ENCODE data around the gene PI16.

The PI16 gene

GRCh38 chr6:36998723-36999038 lies 44.1 kb downstream of the PI16 start:
- no peak overlapping the region for H3K4me3 ChIP-seq (ENCODE audit: low read depth in 1 of 2, low read length in 1 of 2)
- TF ChIP-seq, protein P1, sequence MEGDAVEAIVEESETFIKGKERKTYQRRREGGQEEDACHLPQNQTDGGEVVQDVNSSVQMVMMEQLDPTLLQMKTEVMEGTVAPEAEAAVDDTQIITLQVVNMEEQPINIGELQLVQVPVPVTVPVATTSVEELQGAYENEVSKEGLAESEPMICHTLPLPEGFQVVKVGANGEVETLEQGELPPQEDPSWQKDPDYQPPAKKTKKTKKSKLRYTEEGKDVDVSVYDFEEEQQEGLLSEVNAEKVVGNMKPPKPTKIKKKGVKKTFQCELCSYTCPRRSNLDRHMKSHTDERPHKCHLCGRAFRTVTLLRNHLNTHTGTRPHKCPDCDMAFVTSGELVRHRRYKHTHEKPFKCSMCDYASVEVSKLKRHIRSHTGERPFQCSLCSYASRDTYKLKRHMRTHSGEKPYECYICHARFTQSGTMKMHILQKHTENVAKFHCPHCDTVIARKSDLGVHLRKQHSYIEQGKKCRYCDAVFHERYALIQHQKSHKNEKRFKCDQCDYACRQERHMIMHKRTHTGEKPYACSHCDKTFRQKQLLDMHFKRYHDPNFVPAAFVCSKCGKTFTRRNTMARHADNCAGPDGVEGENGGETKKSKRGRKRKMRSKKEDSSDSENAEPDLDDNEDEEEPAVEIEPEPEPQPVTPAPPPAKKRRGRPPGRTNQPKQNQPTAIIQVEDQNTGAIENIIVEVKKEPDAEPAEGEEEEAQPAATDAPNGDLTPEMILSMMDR (IDR thresholded peaks at IDR 0.05) = no peak

GRCh38 chr6:36999061-36999750 lies 44.7 kb downstream of the PI16 start:
- Histone ChIP-seq H3K4me1 (ENCODE audit: control insufficient read depth in 1 of 2, insufficient read depth in 1 of 2, low read depth in 1 of 2, low read length in 1 of 2) (peaks cover 0 to 11% of the 10 kb centered on the region in 2 experiments), H3K9me3 (no peaks in the 10 kb centered on the region), H3K27ac (no peak overlapping the region), H3K27me3 (peaks cover 9% of the 10 kb centered on the region), H3K36me3 (no peaks in the 10 kb centered on the region), H3K4me3 (ENCODE audit: low read depth in 1 of 2, low read length in 1 of 2) (no peak overlapping the region)
- TF ChIP-seq, protein P1 (IDR thresholded peaks at IDR 0.05) = no peak

More at GRCh38 chr6:36998723-36999038, 44.1 kb downstream of the PI16 start:
- H3K27ac ChIP-seq = no peak overlapping the region
- no peaks in the 10 kb centered on the region for H3K36me3 ChIP-seq
- peaks cover 10% of the 10 kb centered on the region for H3K27me3 ChIP-seq
- H3K9me3 ChIP-seq = no peaks in the 10 kb centered on the region
- peaks cover 0 to 11% of the 10 kb centered on the region in 2 experiments for H3K4me1 ChIP-seq (ENCODE audit: control insufficient read depth in 1 of 2, insufficient read depth in 1 of 2, low read depth in 1 of 2, low read length in 1 of 2)

DNA sequence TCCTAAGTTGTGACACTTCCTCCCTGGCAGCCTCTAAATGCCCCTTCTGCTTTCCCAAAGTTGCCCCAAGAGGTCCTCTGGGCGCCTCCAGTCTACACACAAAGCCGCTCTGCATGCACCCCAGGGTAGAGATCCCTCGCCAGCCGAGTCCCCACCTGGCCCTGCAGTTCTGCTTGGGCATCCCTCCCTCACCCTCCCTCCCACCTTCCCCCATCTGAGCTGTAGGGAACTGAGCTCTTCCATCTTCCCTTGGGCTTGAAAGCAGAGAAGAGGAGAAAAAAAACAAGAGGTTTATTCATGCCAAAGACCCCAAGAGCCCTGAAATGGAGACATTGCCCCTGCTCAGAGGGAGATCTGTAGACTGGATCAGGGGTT lies 45.2 kb downstream of the PI16 start:
- H3K4me3 ChIP-seq (ENCODE audit: low read depth in 1 of 2, low read length in 1 of 2) = no peak overlapping the region

DNA sequence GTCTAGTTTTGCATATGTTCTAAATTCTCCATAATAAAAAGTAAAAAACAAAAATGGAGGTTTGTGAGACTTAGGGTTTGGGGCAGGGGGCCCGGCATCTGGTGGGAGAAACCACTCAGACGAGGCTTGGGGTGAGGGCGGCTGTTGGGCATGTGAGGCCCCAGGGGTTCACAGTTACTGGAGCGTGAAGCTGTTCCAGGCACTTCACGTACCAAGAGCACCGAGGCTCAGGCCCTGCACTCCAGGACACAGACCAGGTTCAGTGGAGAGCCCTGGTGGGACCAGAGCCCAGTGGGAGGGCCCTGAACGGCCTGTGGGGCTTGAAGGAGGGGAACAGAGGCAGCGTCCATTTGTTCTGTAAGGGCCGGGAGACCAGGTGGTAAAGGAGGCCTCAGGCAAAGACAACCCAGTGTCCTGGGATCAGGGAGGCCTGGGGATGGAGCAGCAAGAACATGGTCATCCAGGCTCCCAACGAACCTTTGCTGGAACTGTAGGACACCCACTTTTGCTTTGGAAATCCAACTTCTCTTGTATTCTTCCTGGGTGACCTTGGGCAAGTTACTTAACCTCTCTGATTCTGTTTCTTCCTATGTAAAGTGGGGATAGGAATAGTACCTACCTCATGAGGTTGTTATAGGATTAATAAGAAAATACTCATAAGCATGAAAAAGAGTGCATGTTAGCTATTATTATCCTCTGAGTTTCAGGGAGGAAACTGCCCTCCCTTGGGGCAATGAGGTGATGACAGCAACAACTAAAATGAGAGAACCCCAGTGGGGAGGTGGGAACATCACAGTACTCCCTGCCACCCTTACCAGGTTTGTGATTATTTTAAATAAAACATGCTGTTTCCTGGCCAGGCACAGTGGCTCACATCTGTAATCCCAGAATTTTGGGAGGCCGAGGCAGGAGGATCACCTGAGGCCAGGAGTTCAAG lies 49.8 kb downstream of the PI16 start:
- no peaks in the 10 kb centered on the region for H3K36me3 ChIP-seq
- H3K4me1 ChIP-seq (ENCODE audit: control insufficient read depth in 1 of 2, insufficient read depth in 1 of 2, low read depth in 1 of 2, low read length in 1 of 2) = peaks cover 6 to 14% of the 10 kb centered on the region in 2 experiments
- no peaks in the 10 kb centered on the region for H3K27me3 ChIP-seq
- no peak overlapping the region for H3K27ac ChIP-seq
- no peak overlapping the region for H3K4me3 ChIP-seq (ENCODE audit: low read depth in 1 of 2, low read length in 1 of 2)
- TF ChIP-seq, protein P1 (IDR thresholded peaks at IDR 0.05) = no peak
- no peaks in the 10 kb centered on the region for H3K9me3 ChIP-seq

More for the DNA sequence above, 45.2 kb downstream of the PI16 start:
- Histone ChIP-seq H3K36me3 (no peaks in the 10 kb centered on the region), H3K27ac (no peak overlapping the region), H3K27me3 (peaks cover 4% of the 10 kb centered on the region), H3K9me3 (no peaks in the 10 kb centered on the region), H3K4me1 (ENCODE audit: control insufficient read depth in 1 of 2, insufficient read depth in 1 of 2, low read depth in 1 of 2, low read length in 1 of 2) (peaks cover 0 to 11% of the 10 kb centered on the region in 2 experiments)
- TF ChIP-seq, protein P1 (IDR thresholded peaks at IDR 0.05) = no peak

GRCh38 chr6:37005061-37005810 lies 50.7 kb downstream of the PI16 start, which contains the start of gene FGD2:
TSS of gene FGD2 (plus strand) at chr6:37005655. CDS start at chr6:37005818, 163 bp downstream.
- Histone ChIP-seq H3K27me3 (no peaks in the 10 kb centered on the region), H3K36me3 (no peaks in the 10 kb centered on the region), H3K4me3 (ENCODE audit: low read depth in 1 of 2, low read length in 1 of 2) (no peak within 1 kb of the TSS), H3K4me1 (ENCODE audit: control insufficient read depth in 1 of 2, insufficient read depth in 1 of 2, low read depth in 1 of 2, low read length in 1 of 2) (peaks cover 6 to 14% of the 10 kb centered on the region in 2 experiments), H3K27ac (no peak within 1 kb of the TSS), H3K9me3 (no peaks in the 10 kb centered on the region)
- TF ChIP-seq, protein P1 (IDR thresholded peaks at IDR 0.05) = no peak
